RWPE1 (cell line): ENCODE data around the gene IL1RN.
A peak's percentile ranks its signal among the peaks of the same experiment; 100 is the strongest.

Experiments used
- CTCF ChIA-PET: fragments of 350-600 bp; sonication (Branson Sonifier 250); formaldehyde crosslinking; extraction: SDS; loops from one replicate; lab custom pipeline; 2021; lab: Yijun Ruan, JAX
- POLR2A ChIA-PET: fragments of 400-600 bp; formaldehyde crosslinking; extraction: SDS; loops from one replicate; lab custom pipeline; 2020; ENCODE audit warnings: antibody characterized with exemption; ENCODE audit not compliant: low non-redundant PET; lab: Yijun Ruan, JAX
- DNase-seq: peaks from one replicate; pipeline ENCODE4 v3.0.0; 2012; ENCODE audit warnings: low spot score
- H3K27ac ChIP-seq: fragments of 450-650 bp; 2 replicates; pipeline ENCODE4 v1.5.1; 2017
- TF ChIP-seq, protein P1 (sequence below): fragments of 450-650 bp; conservative IDR thresholded peaks from 2 replicates; pipeline ENCODE4 v1.5.1; 2017; ENCODE audit warnings: low read depth, mild to moderate bottlenecking

IL1RN gene

DNA sequence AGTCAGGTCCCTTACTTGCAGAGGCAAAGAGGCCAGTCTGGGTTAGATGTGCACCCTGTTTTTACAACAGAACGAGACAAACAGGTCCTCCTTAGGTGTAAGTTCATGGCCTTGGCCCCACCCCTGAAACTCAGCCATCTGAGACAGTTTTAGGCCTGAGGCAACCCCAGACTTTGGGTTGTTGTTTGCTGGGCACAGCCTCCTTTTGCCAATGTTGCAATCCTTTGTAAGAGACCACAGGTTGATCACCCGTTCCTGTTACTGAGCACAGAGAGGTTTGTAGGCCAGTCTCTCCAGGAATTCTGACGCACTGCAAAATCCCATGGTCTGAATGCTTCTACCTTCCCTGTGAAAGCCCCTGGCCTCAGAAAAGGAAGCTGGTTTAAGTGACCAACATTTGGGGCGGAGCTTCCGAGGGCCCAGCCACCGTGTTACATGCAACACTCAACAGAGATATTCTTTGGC is 15.5 kb upstream of the IL1RN start:
- TF ChIP-seq, protein P1, sequence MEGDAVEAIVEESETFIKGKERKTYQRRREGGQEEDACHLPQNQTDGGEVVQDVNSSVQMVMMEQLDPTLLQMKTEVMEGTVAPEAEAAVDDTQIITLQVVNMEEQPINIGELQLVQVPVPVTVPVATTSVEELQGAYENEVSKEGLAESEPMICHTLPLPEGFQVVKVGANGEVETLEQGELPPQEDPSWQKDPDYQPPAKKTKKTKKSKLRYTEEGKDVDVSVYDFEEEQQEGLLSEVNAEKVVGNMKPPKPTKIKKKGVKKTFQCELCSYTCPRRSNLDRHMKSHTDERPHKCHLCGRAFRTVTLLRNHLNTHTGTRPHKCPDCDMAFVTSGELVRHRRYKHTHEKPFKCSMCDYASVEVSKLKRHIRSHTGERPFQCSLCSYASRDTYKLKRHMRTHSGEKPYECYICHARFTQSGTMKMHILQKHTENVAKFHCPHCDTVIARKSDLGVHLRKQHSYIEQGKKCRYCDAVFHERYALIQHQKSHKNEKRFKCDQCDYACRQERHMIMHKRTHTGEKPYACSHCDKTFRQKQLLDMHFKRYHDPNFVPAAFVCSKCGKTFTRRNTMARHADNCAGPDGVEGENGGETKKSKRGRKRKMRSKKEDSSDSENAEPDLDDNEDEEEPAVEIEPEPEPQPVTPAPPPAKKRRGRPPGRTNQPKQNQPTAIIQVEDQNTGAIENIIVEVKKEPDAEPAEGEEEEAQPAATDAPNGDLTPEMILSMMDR, result no peak
- H3K27ac ChIP-seq, result no peak overlapping the region
- ChIA-PET POLR2A (no interaction called here), CTCF (no interaction called here)
- DNase-seq, result peak; percentile 26

DNA sequence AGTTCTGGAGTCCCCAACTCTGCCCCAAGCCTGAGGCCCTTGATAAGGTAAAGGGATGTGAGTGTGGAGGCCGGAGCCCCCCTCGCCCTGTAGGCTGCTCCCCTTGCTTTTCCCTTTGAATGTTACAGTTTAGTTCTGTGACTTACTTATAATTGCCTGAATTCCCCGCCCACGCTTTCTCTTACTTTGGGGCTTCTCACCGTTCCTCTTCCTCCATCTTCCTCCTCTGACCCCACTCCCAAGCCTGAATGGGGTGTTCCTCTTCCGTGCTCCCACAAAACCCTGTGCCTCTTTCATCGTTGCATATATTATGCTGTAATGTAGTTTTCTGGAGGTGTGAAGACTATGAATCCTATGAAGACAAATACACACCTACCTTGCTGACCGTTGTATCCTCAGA is 15.0 kb upstream of the IL1RN start:
- DNase-seq, result no peak
- ChIA-PET POLR2A (no interaction called here), CTCF (no interaction called here)
- TF ChIP-seq, protein P1, result no peak
- H3K27ac ChIP-seq, result no peak overlapping the region

DNA sequence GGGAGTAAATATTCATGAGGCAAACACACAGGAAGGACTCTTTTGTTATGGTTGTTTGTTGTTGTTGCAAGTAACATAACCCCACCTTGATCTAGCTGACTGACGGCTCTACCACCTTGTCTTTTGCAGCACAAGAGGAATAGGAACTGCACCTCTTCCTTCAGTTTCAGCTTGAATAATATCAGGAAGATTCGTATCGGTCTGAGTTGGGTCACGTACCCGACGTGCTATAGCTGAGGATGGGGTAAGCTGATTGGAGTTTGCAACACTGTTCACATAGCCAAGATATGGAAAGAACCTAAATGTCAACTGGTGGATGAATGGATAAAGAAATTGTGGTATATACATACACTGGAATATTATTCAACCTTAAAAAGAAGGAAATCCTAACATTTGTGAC is 14.5 kb upstream of the IL1RN start:
- CTCF ChIA-PET, result no interaction called here
- POLR2A ChIA-PET, result no interaction called here
- DNase-seq, result no peak
- TF ChIP-seq, protein P1, result no peak
- no peak overlapping the region for H3K27ac ChIP-seq

DNA sequence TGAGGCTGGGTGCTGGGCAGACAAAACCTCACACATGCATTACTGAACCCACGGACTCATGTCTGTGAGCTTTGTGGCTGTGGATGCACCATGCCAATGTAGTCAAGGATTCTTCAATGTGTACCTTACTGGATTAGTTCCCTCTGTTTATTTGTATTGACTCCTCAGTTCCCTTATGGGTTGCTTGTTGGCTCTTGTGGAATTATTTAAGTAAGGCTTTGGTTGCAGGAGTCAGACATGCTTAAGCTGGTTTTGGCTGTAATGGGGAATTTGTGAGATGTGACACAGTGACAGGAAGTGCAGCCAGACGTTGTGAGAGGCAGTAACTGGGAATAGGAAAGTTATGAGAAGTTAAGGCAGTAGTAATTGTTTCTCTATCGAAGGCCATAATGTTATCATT is 13.6 kb upstream of the IL1RN start:
- TF ChIP-seq, protein P1, result no peak
- POLR2A ChIA-PET, result no interaction called here
- H3K27ac ChIP-seq, result no peak overlapping the region
- DNase-seq, result no peak
- CTCF ChIA-PET, result no interaction called here

DNA sequence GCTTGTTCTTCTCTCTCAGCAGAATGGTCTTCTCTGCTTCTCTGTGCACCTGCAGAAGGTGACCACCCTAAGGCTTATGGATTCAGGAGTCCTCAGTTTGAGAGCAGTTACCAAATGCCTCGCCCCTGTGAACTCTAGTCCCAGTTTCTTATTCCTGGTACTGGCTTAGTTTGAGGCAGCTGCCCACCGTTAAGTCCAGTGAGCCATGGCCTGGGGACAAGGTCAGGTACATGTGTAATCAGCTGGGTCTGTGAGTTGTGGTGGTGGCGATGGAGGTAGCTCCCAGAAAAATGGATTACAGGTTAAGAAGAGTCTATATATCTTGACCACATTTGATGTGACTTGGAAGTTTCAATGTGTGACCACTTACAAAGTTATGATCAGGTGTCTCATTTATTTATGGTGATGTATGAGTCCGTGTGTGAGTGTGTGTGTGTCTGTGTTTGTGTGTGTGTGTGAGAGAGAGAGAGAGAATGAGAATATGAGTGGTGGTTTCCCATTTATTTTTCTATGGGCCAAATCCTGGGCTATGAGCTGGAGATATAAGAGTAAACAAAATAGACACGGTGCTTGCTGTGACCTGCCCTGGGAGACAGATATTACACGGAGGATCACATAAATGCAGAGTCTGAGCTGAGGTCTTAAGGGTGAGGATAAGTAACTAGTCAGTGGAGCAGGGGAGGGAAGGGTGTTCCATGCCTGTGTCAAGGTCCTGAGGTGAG is 13.0 kb upstream of the IL1RN start:
- TF ChIP-seq, protein P1, result no peak
- ChIA-PET CTCF (no interaction called here), POLR2A (no interaction called here)
- H3K27ac ChIP-seq, result no peak overlapping the region
- no peak for DNase-seq

DNA sequence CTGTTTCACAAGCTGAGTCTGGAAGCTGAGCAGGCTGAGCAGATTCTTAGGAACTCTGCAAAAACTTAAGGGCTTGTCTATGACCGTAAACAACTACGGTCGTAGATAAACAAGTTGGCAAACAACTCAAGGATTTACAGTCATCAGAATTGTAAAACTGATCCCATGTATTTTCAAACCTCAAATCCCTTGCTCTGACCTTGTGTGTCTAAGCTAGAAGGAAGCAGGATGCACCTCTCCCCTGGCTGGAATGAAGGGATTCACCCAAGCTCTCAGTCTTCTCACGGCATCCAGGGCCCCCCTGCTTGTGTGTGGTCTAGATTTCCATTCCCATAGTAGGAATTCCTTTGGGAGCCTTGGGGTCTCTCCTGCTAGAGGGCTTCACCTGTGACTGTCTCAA is 12.4 kb upstream of the IL1RN start:
- CTCF ChIA-PET, result interaction anchor here (0.6 kb wide), 1 partner anchor 174 kb away, joined by 6 read pairs; no protein-coding TSS in a partner anchor
- TF ChIP-seq, protein P1, result no peak
- POLR2A ChIA-PET, result no interaction called here
- no peak overlapping the region for H3K27ac ChIP-seq
- DNase-seq, result no peak
